Measurements from ENCODE around the gene ATXN10. TPM values are rescaled to one million over a fixed set of nuclear protein-coding genes. Genes with fewer than 3 reads are reported as not detected.

Gene ATXN10
- total and polyA plus RNA-seq, 11 donors: 55.0 to 192 (median 149) TPM

DNA sequence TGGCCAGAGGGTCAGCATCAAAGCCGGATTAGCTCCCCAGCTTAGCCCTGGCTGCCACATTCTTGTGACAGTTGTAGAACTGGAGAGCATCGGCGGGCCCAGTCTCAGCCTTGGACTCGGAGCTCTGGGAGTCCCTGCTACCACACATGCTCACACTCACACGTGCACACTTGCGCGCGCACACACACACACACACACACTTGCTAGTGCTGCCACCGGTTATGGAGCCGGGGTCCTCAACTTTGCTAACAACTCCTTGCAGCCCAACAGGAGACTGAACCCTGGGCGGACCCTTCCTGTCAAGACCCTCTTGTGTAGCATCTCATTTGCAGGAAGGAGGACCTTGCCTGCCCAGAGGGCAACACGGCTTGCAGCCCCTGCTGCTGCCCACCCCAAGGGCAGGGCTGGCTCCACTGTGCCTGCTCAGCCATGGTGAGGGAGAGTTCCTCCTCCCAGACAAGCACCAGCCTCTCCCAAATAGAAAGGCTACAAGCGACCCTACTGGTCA, 197.8 kb downstream of the ATXN10 start:
- 83 to 89% (median 87%) methylated on average over 9 to 13 of the region's 13 CpGs for WGBS, 4 donors
- no peaks in the 10 kb centered on the region for H3K36me3 ChIP-seq
- DNase-seq (peak in 1 of 5 donors; percentile 51), ATAC-seq (no peak)
- peaks cover 4 to 20% (median 13%) of the 10 kb centered on the region in 12 donors for H3K4me1 ChIP-seq
- H3K27ac ChIP-seq: no peak overlapping the region
- no peak overlapping the region for H3K4me3 ChIP-seq
- H3K9me3 ChIP-seq: peaks cover 0 to 11% (median 2%) of the 10 kb centered on the region in 12 donors
- TF ChIP-seq POLR2A (IDR thresholded peaks at IDR 0.05): no peak
- TF ChIP-seq CTCF (IDR thresholded peaks at IDR 0.05): no peak
- intact Hi-C loops (cut with DNase I): loop anchor here in 7 of 10 donors (5.0 to 10.0 kb wide), 5 partner anchors 222 to 295 kb away; no protein-coding TSS in a partner anchor
- H3K27me3 ChIP-seq: peaks cover 15 to 52% (median 27%) of the 10 kb centered on the region in 9 donors

GRCh38 chr22:45870011-45870410, 198.4 kb downstream of the ATXN10 start:
- H3K36me3 ChIP-seq: no peaks in the 10 kb centered on the region
- H3K27ac ChIP-seq: no peak overlapping the region
- TF ChIP-seq POLR2A (IDR thresholded peaks at IDR 0.05) (no peak), CTCF (IDR thresholded peaks at IDR 0.05) (no peak)
- H3K9me3 ChIP-seq: peaks cover 0 to 11% (median 2%) of the 10 kb centered on the region in 12 donors
- 92 to 96% (median 94%) methylated on average over 7 of the region's 7 CpGs for WGBS, 4 donors
- intact Hi-C loops (cut with DNase I): loop anchor here in 1 of 10 donors (5.0 kb wide), 1 partner anchor 42 kb away; no protein-coding TSS in a partner anchor
- DNase-seq: no peak
- H3K4me1 ChIP-seq: peaks cover 4 to 18% (median 13%) of the 10 kb centered on the region in 12 donors
- peaks cover 15 to 52% (median 27%) of the 10 kb centered on the region in 9 donors for H3K27me3 ChIP-seq
- no peak overlapping the region for H3K4me3 ChIP-seq
- no peak for ATAC-seq

- no peak for ATAC-seq
- Histone ChIP-seq H3K4me1 (peaks cover 3 to 11% (median 10%) of the 10 kb centered on the region in 12 donors), H3K27me3 (peaks cover 10 to 36% (median 19%) of the 10 kb centered on the region in 9 donors), H3K27ac (no peak overlapping the region), H3K4me3 (no peak overlapping the region), H3K9me3 (peaks cover 0 to 11% (median 2%) of the 10 kb centered on the region in 12 donors), H3K36me3 (no peaks in the 10 kb centered on the region)
- TF ChIP-seq CTCF (IDR thresholded peaks at IDR 0.05) (no peak), POLR2A (IDR thresholded peaks at IDR 0.05) (no peak)
- 94 to 98% (median 96%) methylated on average over 6 of the region's 6 CpGs for WGBS, 4 donors
- intact Hi-C loops (cut with DNase I): loop anchor here in 1 of 10 donors (5.0 kb wide), 1 partner anchor 41 kb away; no protein-coding TSS in a partner anchor
- DNase-seq: no peak
Measured at GRCh38 chr22:45871721-45872120, 200.1 kb downstream of the ATXN10 start.

GRCh38 chr22:45872659-45873263, 201.1 kb downstream of the ATXN10 start:
- no peaks in the 10 kb centered on the region for H3K36me3 ChIP-seq
- no peak for TF ChIP-seq POLR2A (IDR thresholded peaks at IDR 0.05)
- no peak for TF ChIP-seq CTCF (IDR thresholded peaks at IDR 0.05)
- 93 to 98% (median 96%) methylated on average over 3 of the region's 3 CpGs for WGBS, 4 donors
- peaks cover 0 to 11% (median 2%) of the 10 kb centered on the region in 12 donors for H3K9me3 ChIP-seq
- H3K27me3 ChIP-seq: peaks cover 0 to 32% (median 9%) of the 10 kb centered on the region in 9 donors
- DNase-seq (no peak), ATAC-seq (no peak)
- intact Hi-C loops (cut with DNase I): loop anchor here in 1 of 10 donors (5.0 kb wide), 1 partner anchor 40 kb away; no protein-coding TSS in a partner anchor
- H3K4me3 ChIP-seq: no peak overlapping the region
- no peak overlapping the region for H3K27ac ChIP-seq
- peaks cover 0 to 6% (median 0%) of the 10 kb centered on the region in 12 donors for H3K4me1 ChIP-seq
